CD8-positive, alpha-beta memory T cell (primary cell): ENCODE results near the gene ZDHHC14. TPM values are rescaled to one million over a fixed set of nuclear protein-coding genes. Genes with fewer than 3 reads are reported as not detected.
A peak's percentile ranks its signal among the peaks of the same experiment; 100 is the strongest.

Experiments used
- CTCF ChIA-PET: fragments of 350-600 bp; sonication (Branson Sonifier 250); formaldehyde crosslinking; loops from one replicate; lab custom pipeline; 2021; ENCODE audit warnings: antibody characterized with exemption; lab: Charles Lee
- POLR2A ChIA-PET: fragments of 350-600 bp; sonication (Branson Sonifier 250); formaldehyde crosslinking; loops from one replicate; lab custom pipeline; 2021; ENCODE audit warnings: antibody characterized with exemption; lab: Charles Lee
- DNase-seq, 5 donors: peaks; one replicate each; pipeline versions ENCODE4 v3.0.0 to v3.0.0-alpha.2; 2020 to 2022; ENCODE audit warnings: mixed read lengths in 1 of 5
- H3K27ac ChIP-seq: one replicate; pipeline ENCODE4 v1.7.0; 2013; ENCODE audit warnings: low read depth, mild to moderate bottlenecking, low read length, moderate library complexity
- H3K27me3 ChIP-seq: 2 replicates; pipeline ENCODE4 v1.7.0; 2013; ENCODE audit warnings: low read length, mild to moderate bottlenecking; ENCODE audit not compliant: insufficient read depth, poor library complexity, severe bottlenecking
- H3K36me3 ChIP-seq: 2 replicates; pipeline ENCODE4 v1.7.0; 2013; ENCODE audit warnings: mild to moderate bottlenecking, low read length, moderate library complexity; ENCODE audit not compliant: insufficient read depth
- H3K4me1 ChIP-seq: 2 replicates; pipeline ENCODE4 v1.7.0; 2013; ENCODE audit warnings: mild to moderate bottlenecking, low read length, moderate library complexity; ENCODE audit not compliant: insufficient read depth
- H3K4me3 ChIP-seq: 2 replicates; pipeline ENCODE4 v1.7.0; 2013; ENCODE audit warnings: mild to moderate bottlenecking, low read length
- H3K9me3 ChIP-seq: 2 replicates; pipeline ENCODE4 v1.7.0; 2013; ENCODE audit warnings: mild to moderate bottlenecking, low read length
- H3K27ac Mint-ChIP-seq, 8 donors: one replicate each; pipeline ENCODE4 v1.8.0; 2020 to 2021; ENCODE audit warnings: mixed read lengths in 8 of 8, mild to moderate bottlenecking in 6 of 8, inconsistent platforms in 3 of 8, moderate library complexity in 3 of 8
- H3K27me3 Mint-ChIP-seq, 2 donors: one replicate each; pipeline ENCODE4 v1.8.0; 2020 to 2021; ENCODE audit warnings: mixed read lengths in 2 of 2, mild to moderate bottlenecking in 1 of 2, moderate library complexity in 1 of 2
- H3K36me3 Mint-ChIP-seq, 3 donors: one replicate each; pipeline ENCODE4 v1.8.0; 2020 to 2021; ENCODE audit warnings: mixed read lengths in 3 of 3, inconsistent platforms in 1 of 3, mild to moderate bottlenecking in 1 of 3
- H3K4me1 Mint-ChIP-seq, 3 donors: one replicate each; pipeline ENCODE4 v1.8.0; 2020 to 2021; ENCODE audit warnings: mixed read lengths in 3 of 3, inconsistent platforms in 1 of 3, mild to moderate bottlenecking in 1 of 3
- H3K4me3 Mint-ChIP-seq, 7 donors: one replicate each; pipeline ENCODE4 v1.8.0; 2020 to 2021; ENCODE audit warnings: mixed read lengths in 7 of 7, mild to moderate bottlenecking in 6 of 7, moderate library complexity in 4 of 7, inconsistent platforms in 2 of 7
- H3K9me3 Mint-ChIP-seq, 5 donors: one replicate each; pipeline ENCODE4 v1.8.0; 2020 to 2022; ENCODE audit warnings: mixed read lengths in 5 of 5, mild to moderate bottlenecking in 3 of 5, moderate library complexity in 2 of 5, inconsistent platforms in 1 of 5
- polyA plus RNA-seq: library from polyadenylated mRNA; unstranded; fragments of 300-500 nt; fragmentation: Illumina TruSeq; gene quantifications from one replicate; pipeline ENCODE4 v1.2.3, GENCODE V29; 2021
- total RNA-seq, 2 experiments: library from RNA; stranded (reverse); gene quantifications; one replicate each; pipeline ENCODE4 v1.2.3, GENCODE V29; 2021

ZDHHC14 gene
- total and polyA plus RNA-seq, 3 experiments from 2014 or later: 4.2 to 8.1 (median 6.3) TPM

- Mint-ChIP-seq H3K9me3 (no peaks in the 10 kb centered on the region), H3K4me1 (peaks cover 6% of the 10 kb centered on the region in 3 donors), H3K36me3 (no peaks in the 10 kb centered on the region), H3K27ac (peak overlapping the region in 1 of 8 donors; percentile 29), H3K27me3 (peaks cover 0 to 4% of the 10 kb centered on the region in 2 donors), H3K4me3 (no peak overlapping the region)
- CTCF ChIA-PET: no interaction called here
- Histone ChIP-seq H3K36me3 (no peaks in the 10 kb centered on the region), H3K9me3 (no peaks in the 10 kb centered on the region), H3K27ac (peak overlapping the region; percentile 17), H3K4me1 (no peaks in the 10 kb centered on the region), H3K4me3 (no peak overlapping the region), H3K27me3 (no peaks in the 10 kb centered on the region)
- DNase-seq: no peak
- POLR2A ChIA-PET: no interaction called here
Measured at GRCh38 chr6:157521362-157522335, 140.7 kb downstream of the ZDHHC14 start.

- Histone ChIP-seq H3K36me3 (no peaks in the 10 kb centered on the region), H3K27ac (no peak overlapping the region), H3K27me3 (no peaks in the 10 kb centered on the region), H3K9me3 (no peaks in the 10 kb centered on the region), H3K4me1 (peaks cover 6% of the 10 kb centered on the region), H3K4me3 (no peak overlapping the region)
- no peak overlapping the region for H3K4me3 Mint-ChIP-seq
- no peaks in the 10 kb centered on the region for H3K36me3 Mint-ChIP-seq
- H3K4me1 Mint-ChIP-seq: peaks cover 12 to 15% (median 13%) of the 10 kb centered on the region in 3 donors
- DNase-seq: no peak
- CTCF ChIA-PET: no interaction called here
- no peak overlapping the region for H3K27ac Mint-ChIP-seq
- POLR2A ChIA-PET: no interaction called here
- H3K27me3 Mint-ChIP-seq: peaks cover 0 to 4% of the 10 kb centered on the region in 2 donors
- H3K9me3 Mint-ChIP-seq: no peaks in the 10 kb centered on the region
Measured at GRCh38 chr6:157522472-157522871, 141.5 kb downstream of the ZDHHC14 start.

DNA sequence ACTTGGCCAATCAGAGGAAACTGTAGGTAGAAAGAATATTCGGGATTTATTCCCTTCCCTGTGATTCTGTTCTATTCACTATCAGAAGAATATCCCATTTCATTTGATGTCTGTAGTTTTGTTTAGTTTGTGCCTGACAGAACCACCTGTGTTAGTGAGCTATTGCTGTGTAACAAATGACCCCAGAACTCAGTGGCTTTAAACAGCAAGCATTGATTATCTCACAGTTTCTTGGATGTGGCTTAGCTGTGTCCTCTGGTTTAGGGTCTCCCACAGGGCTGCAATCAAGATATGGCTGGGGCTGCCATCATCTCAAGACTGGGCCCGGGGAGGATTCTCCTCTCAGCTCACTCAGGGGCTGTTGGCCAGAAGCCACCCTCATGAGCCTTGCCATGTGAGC lies 143.7 kb downstream of the ZDHHC14 start:
- no peak overlapping the region for H3K4me3 Mint-ChIP-seq
- Histone ChIP-seq H3K27me3 (no peaks in the 10 kb centered on the region), H3K4me3 (no peak overlapping the region), H3K27ac (no peak overlapping the region), H3K9me3 (no peaks in the 10 kb centered on the region), H3K4me1 (peaks cover 13% of the 10 kb centered on the region), H3K36me3 (no peaks in the 10 kb centered on the region)
- H3K9me3 Mint-ChIP-seq: no peaks in the 10 kb centered on the region
- no peak for DNase-seq
- H3K27ac Mint-ChIP-seq: no peak overlapping the region
- ChIA-PET POLR2A (no interaction called here), CTCF (no interaction called here)
- no peaks in the 10 kb centered on the region for H3K36me3 Mint-ChIP-seq
- H3K27me3 Mint-ChIP-seq: peaks cover 0 to 4% of the 10 kb centered on the region in 2 donors
- peaks cover 19 to 22% (median 20%) of the 10 kb centered on the region in 3 donors for H3K4me1 Mint-ChIP-seq

DNA sequence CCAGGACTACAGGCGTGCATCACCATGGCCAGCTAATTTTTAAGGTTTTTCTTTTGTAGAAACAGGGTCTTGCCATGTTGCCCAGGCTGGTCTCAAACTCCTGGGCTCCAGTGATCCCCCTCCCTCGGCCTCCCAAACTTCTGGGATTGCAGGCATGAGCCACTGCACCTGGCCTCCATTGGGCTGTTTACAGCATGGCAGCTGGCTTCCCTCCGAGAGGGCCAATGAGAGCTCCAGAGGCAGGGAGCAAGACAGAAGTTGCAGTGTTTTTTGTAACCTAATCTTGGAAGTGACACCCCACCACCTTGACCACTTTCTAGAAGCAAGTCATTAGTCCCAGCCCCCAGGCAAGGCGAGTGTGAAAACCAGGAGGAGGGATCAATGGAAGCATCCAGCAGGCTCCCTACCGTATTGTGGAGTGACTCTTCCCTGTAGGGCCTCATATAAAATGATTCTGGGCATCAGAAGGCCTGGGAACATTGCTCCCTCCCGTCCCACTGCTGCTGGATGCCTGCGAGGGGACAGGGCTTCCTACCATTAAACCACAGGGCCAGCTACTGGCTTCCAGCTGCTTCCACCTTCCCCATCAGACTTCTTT lies 144.4 kb downstream of the ZDHHC14 start:
- H3K27ac ChIP-seq: no peak overlapping the region
- no peak for DNase-seq
- Mint-ChIP-seq H3K27me3 (peaks cover 0 to 4% of the 10 kb centered on the region in 2 donors), H3K9me3 (no peaks in the 10 kb centered on the region), H3K36me3 (no peaks in the 10 kb centered on the region), H3K4me3 (no peak overlapping the region), H3K4me1 (peaks cover 19 to 22% (median 22%) of the 10 kb centered on the region in 3 donors), H3K27ac (no peak overlapping the region)
- H3K4me3 ChIP-seq: no peak overlapping the region
- no peaks in the 10 kb centered on the region for H3K36me3 ChIP-seq
- no peaks in the 10 kb centered on the region for H3K27me3 ChIP-seq
- H3K4me1 ChIP-seq: peaks cover 13% of the 10 kb centered on the region
- ChIA-PET POLR2A (no interaction called here), CTCF (no interaction called here)
- H3K9me3 ChIP-seq: no peaks in the 10 kb centered on the region

- Mint-ChIP-seq H3K27me3 (peaks cover 0 to 4% of the 10 kb centered on the region in 2 donors), H3K4me3 (no peak overlapping the region), H3K36me3 (no peaks in the 10 kb centered on the region), H3K9me3 (no peaks in the 10 kb centered on the region), H3K27ac (peak overlapping the region in 2 of 8 donors; percentile 23 to 72), H3K4me1 (peaks cover 19 to 22% (median 22%) of the 10 kb centered on the region in 3 donors)
- Histone ChIP-seq H3K27me3 (no peaks in the 10 kb centered on the region), H3K36me3 (no peaks in the 10 kb centered on the region), H3K27ac (no peak overlapping the region), H3K9me3 (no peaks in the 10 kb centered on the region), H3K4me1 (peaks cover 13% of the 10 kb centered on the region), H3K4me3 (no peak overlapping the region)
- no peak for DNase-seq
- ChIA-PET CTCF (no interaction called here), POLR2A (no interaction called here)
Measured at GRCh38 chr6:157525918-157526425, 145.0 kb downstream of the ZDHHC14 start.

GRCh38 chr6:157527471-157527907 lies 146.5 kb downstream of the ZDHHC14 start:
- Mint-ChIP-seq H3K27me3 (peaks cover 0 to 2% of the 10 kb centered on the region in 2 donors), H3K9me3 (no peaks in the 10 kb centered on the region), H3K4me3 (peak overlapping the region in 1 of 7 donors; percentile 27), H3K27ac (peak overlapping the region in 6 of 8 donors; percentile 3 to 75 (median 36)), H3K36me3 (no peaks in the 10 kb centered on the region), H3K4me1 (peaks cover 20 to 22% (median 22%) of the 10 kb centered on the region in 3 donors)
- H3K27me3 ChIP-seq: no peaks in the 10 kb centered on the region
- H3K4me3 ChIP-seq: no peak overlapping the region
- POLR2A ChIA-PET: no interaction called here
- H3K27ac ChIP-seq: no peak overlapping the region
- no peaks in the 10 kb centered on the region for H3K9me3 ChIP-seq
- CTCF ChIA-PET: interaction anchor here (0.6 kb wide), 1 partner anchor 44 kb away, joined by 3 read pairs; no protein-coding TSS in a partner anchor
- peaks cover 13% of the 10 kb centered on the region for H3K4me1 ChIP-seq
- DNase-seq: no peak
- no peaks in the 10 kb centered on the region for H3K36me3 ChIP-seq

- no peak for DNase-seq
Measured at GRCh38 chr6:157528931-157529653, 148.1 kb downstream of the ZDHHC14 start.

More at GRCh38 chr6:157528931-157529653, 148.1 kb downstream of the ZDHHC14 start:
- Histone ChIP-seq H3K4me1 (peaks cover 15% of the 10 kb centered on the region), H3K27ac (no peak overlapping the region), H3K36me3 (no peaks in the 10 kb centered on the region), H3K27me3 (no peaks in the 10 kb centered on the region), H3K9me3 (no peaks in the 10 kb centered on the region), H3K4me3 (no peak overlapping the region)
- Mint-ChIP-seq H3K9me3 (no peaks in the 10 kb centered on the region), H3K27me3 (peaks cover 0 to 2% of the 10 kb centered on the region in 2 donors), H3K4me1 (peaks cover 29 to 34% (median 30%) of the 10 kb centered on the region in 3 donors), H3K36me3 (no peaks in the 10 kb centered on the region), H3K4me3 (no peak overlapping the region), H3K27ac (no peak overlapping the region)
- POLR2A ChIA-PET: no interaction called here
- CTCF ChIA-PET: no interaction called here
